ES-I3 (cell line): Measurements from ENCODE around the gene CSDE1.
A peak's percentile ranks its signal among the peaks of the same experiment; 100 is the strongest.

Experiments
- H3K36me3 ChIP-seq: 2 replicates; pipeline ENCODE4 v1.6.1; 2013; ENCODE audit warnings: mild to moderate bottlenecking, low read length, control low read depth, moderate library complexity; ENCODE audit not compliant: insufficient read depth
- H3K4me1 ChIP-seq: 2 replicates; pipeline ENCODE4 v1.6.1; 2013; ENCODE audit warnings: mild to moderate bottlenecking, control low read depth, low read length; ENCODE audit not compliant: insufficient read depth
- H3K9ac ChIP-seq: 2 replicates; pipeline ENCODE4 v1.6.1; 2013; ENCODE audit warnings: low read depth, mild to moderate bottlenecking, low read length, moderate library complexity
- H3K9me3 ChIP-seq: 2 replicates; pipeline ENCODE4 v1.6.1; 2013; ENCODE audit warnings: mild to moderate bottlenecking, low read length, moderate library complexity; ENCODE audit not compliant: control insufficient read depth, insufficient read depth

The CSDE1 gene

GRCh38 chr1:114670083-114671010 lies 87.4 kb downstream of the CSDE1 start:
- H3K36me3 ChIP-seq, result no peaks in the 10 kb centered on the region
- no peaks in the 10 kb centered on the region for H3K4me1 ChIP-seq
- peak overlapping the region; percentile 86 for H3K9ac ChIP-seq
- no peaks in the 10 kb centered on the region for H3K9me3 ChIP-seq

- H3K4me1 ChIP-seq, result no peaks in the 10 kb centered on the region
- H3K36me3 ChIP-seq, result no peaks in the 10 kb centered on the region
- H3K9me3 ChIP-seq, result no peaks in the 10 kb centered on the region
- H3K9ac ChIP-seq, result peak within 1 kb of the TSS; percentile 86
These were observed 88.2 kb downstream of the CSDE1 start, which contains the start of gene DENND2C for GRCh38 chr1:114669562-114670082. DENND2C (minus strand) TSS chr1:114670049; CDS start chr1:114625984, 44,065 bp downstream.

- Histone ChIP-seq H3K36me3 (no peaks in the 10 kb centered on the region), H3K9me3 (no peaks in the 10 kb centered on the region), H3K9ac (peak overlapping the region; percentile 86; the same call in 1 of the 2 replicates), H3K4me1 (no peaks in the 10 kb centered on the region)
These were observed 88.8 kb downstream of the CSDE1 start for GRCh38 chr1:114668784-114669561.

GRCh38 chr1:114668373-114668772 lies 89.4 kb downstream of the CSDE1 start:
- H3K4me1 ChIP-seq, result no peaks in the 10 kb centered on the region
- H3K9me3 ChIP-seq, result no peaks in the 10 kb centered on the region
- H3K36me3 ChIP-seq, result no peaks in the 10 kb centered on the region
- no peak overlapping the region; the same call in 1 of the 2 replicates for H3K9ac ChIP-seq

DNA sequence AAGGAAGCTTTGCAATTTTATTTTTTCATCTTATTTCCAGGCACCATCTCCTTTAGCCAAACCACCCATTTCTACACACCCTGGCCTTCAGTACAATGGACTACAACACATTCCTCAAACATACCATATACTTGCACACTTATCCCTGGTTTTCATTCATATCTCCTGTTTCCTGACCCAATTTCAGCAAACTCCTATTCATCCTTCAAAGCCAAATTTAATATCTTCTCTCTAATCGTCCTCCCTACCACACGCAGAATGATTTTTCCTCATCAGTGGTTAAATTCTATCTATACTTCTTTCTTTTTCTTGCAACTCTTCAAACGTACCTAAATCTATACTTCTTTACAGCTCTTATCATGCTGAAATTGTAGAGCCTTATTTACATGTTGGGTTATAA lies 90.8 kb downstream of the CSDE1 start:
- Histone ChIP-seq H3K4me1 (no peaks in the 10 kb centered on the region), H3K9ac (no peak overlapping the region), H3K36me3 (no peaks in the 10 kb centered on the region), H3K9me3 (no peaks in the 10 kb centered on the region)
